PFSK-1 (cell line): ENCODE measurements around the gene GPAT3.

Source experiments
- FOXP2 ChIP-seq: optimal IDR thresholded peaks from 2 replicates; pipeline ENCODE3; 2011; ENCODE audit warnings: borderline replicate concordance, control low read depth, inconsistent platforms; ENCODE audit not compliant: insufficient read depth; ENCODE audit errors: extremely low read length, extremely low read depth
- POLR2AphosphoS5 ChIP-seq: IDR thresholded peaks from 2 replicates; pipeline ENCODE4 v1.6.1; 2012; ENCODE audit warnings: low read depth, mild to moderate bottlenecking, control low read depth, low read length, moderate library complexity
- REST ChIP-seq, 2 experiments: IDR thresholded peaks; 2 replicates each; pipeline versions ENCODE4 v1.6.1 to v1.8.0; 2011 to 2012; ENCODE audit warnings: low read depth in 2 of 2, low read length in 2 of 2, control low read depth in 1 of 2, inconsistent platforms in 1 of 2, mild to moderate bottlenecking in 1 of 2, moderate library complexity in 1 of 2; ENCODE audit not compliant: insufficient read depth in 1 of 2
- SIN3A ChIP-seq: IDR thresholded peaks from 2 replicates; pipeline ENCODE4 v1.6.1; 2012; ENCODE audit warnings: mild to moderate bottlenecking, low read length, moderate library complexity, borderline replicate concordance; ENCODE audit not compliant: insufficient read depth
- TAF1 ChIP-seq: IDR thresholded peaks from 2 replicates; pipeline ENCODE4 v1.6.1; 2012; ENCODE audit warnings: low read length, control low read depth, borderline replicate concordance; ENCODE audit not compliant: insufficient read depth

GPAT3 gene

GRCh38 chr4:83610729-83611128 lies 74.8 kb downstream of the GPAT3 start:
- TF ChIP-seq FOXP2 = no peak
- no peak for TF ChIP-seq REST (IDR thresholded peaks at IDR 0.05; ENCODE audit: insufficient read depth in 1 of 2, low read depth in 2 of 2, low read length in 2 of 2)
- no peak for TF ChIP-seq TAF1
- TF ChIP-seq POLR2AphosphoS5 = no peak
- TF ChIP-seq SIN3A = no peak

GRCh38 chr4:83613023-83613422 lies 77.1 kb downstream of the GPAT3 start:
- TF ChIP-seq POLR2AphosphoS5 (no peak), FOXP2 (no peak), SIN3A (no peak), REST (IDR thresholded peaks at IDR 0.05; ENCODE audit: insufficient read depth in 1 of 2, low read depth in 2 of 2, low read length in 2 of 2) (no peak), TAF1 (no peak)

- TF ChIP-seq SIN3A (no peak), POLR2AphosphoS5 (no peak), TAF1 (no peak), FOXP2 (no peak), REST (IDR thresholded peaks at IDR 0.05; ENCODE audit: insufficient read depth in 1 of 2, low read depth in 2 of 2, low read length in 2 of 2) (no peak)
Observed at GRCh38 chr4:83613994-83614393, 78.1 kb downstream of the GPAT3 start.

- TF ChIP-seq REST (IDR thresholded peaks at IDR 0.05; ENCODE audit: insufficient read depth in 1 of 2, low read depth in 2 of 2, low read length in 2 of 2) = no peak
- TF ChIP-seq TAF1 = no peak
- no peak for TF ChIP-seq SIN3A
- no peak for TF ChIP-seq FOXP2
Observed at GRCh38 chr4:83616252-83616651, 80.3 kb downstream of the GPAT3 start.
